Endothelial cell of umbilical vein (primary cell): ENCODE data around the gene UBAC1. TPM values are rescaled to one million over a fixed set of nuclear protein-coding genes. Genes with fewer than 3 reads are reported as not detected.

Source experiments
- Bru-seq: library from RNA; stranded (reverse); fragments of 400-500 nt; gene quantifications from one replicate; lab custom pipeline; 2021; lab: Mats Ljungman, UMichigan
- BruChase-seq, 2 experiments: library from RNA; stranded (reverse); fragments of 400-500 nt; gene quantifications; one replicate each; lab custom pipeline; 2021; lab: Mats Ljungman, UMichigan
- BruUV-seq: library from RNA; stranded (reverse); fragments of 400-500 nt; replicated peaks from 2 replicates; lab custom pipeline; 2021; lab: Mats Ljungman, UMichigan
- CTCF ChIA-PET: fragments of 300-600, 350-600 bp; sonication (Branson Sonifier 250); formaldehyde crosslinking; loops from one replicate; lab custom pipeline; 2021; ENCODE audit warnings: antibody characterized with exemption, inconsistent platforms; lab: Charles Lee
- POLR2A ChIA-PET: fragments of 300-600, 350-600 bp; sonication (Branson Sonifier 250); formaldehyde crosslinking; loops from one replicate; lab custom pipeline; 2021; ENCODE audit warnings: antibody characterized with exemption, inconsistent platforms; lab: Charles Lee
- DNase-seq: peaks from one replicate; pipeline ENCODE4 v3.0.0-alpha.2; 2011; ENCODE audit warnings: low read depth, low spot score
- FAIRE-seq: peaks from 2 replicates; lab custom pipeline; 2011; peaks lifted over from hg19 to GRCh38; lab: Jason Lieb, UNC
- H2AFZ ChIP-seq: 2 replicates; pipeline ENCODE4 v1.6.0; 2012; ENCODE audit warnings: low read depth, low read length, control low read depth, inconsistent platforms
- H3K27ac ChIP-seq: 2 replicates; pipeline ENCODE4 v1.5.1; 2011; ENCODE audit warnings: low read depth, mild to moderate bottlenecking, control low read depth, low read length, moderate library complexity; ENCODE audit not compliant: insufficient read depth
- H3K27me3 ChIP-seq, 2 experiments: 2 replicates each; pipeline versions ENCODE4 v1.6.0 to v1.6.1; 2011; ENCODE audit warnings: low read length in 2 of 2, mixed read lengths in 1 of 2; ENCODE audit not compliant: control insufficient read depth in 2 of 2, insufficient read depth in 2 of 2
- H3K36me3 ChIP-seq, 2 experiments: 2 replicates in 1 of 2; 3 replicates in 1 of 2; pipeline ENCODE4 v1.5.1; 2011; ENCODE audit warnings: low read length in 2 of 2, mild to moderate bottlenecking in 1 of 2, moderate library complexity in 1 of 2; ENCODE audit not compliant: control insufficient read depth in 2 of 2, insufficient read depth in 2 of 2; ENCODE audit errors: extremely low read depth in 1 of 2
- H3K4me1 ChIP-seq: 3 replicates; pipeline ENCODE4 v1.5.1; 2011; ENCODE audit warnings: mild to moderate bottlenecking, low read length; ENCODE audit not compliant: control insufficient read depth, insufficient read depth; ENCODE audit errors: extremely low read depth
- H3K4me2 ChIP-seq: 2 replicates; pipeline ENCODE4 v1.6.1; 2011; ENCODE audit warnings: low read length, control low read depth, mixed read lengths; ENCODE audit not compliant: insufficient read depth
- H3K4me3 ChIP-seq, 3 experiments: fragments of 200-600 bp in 1 of 3; sonication (generic), shearing (Covaris generic) in 1 of 3; replicated peaks in 1 of 3; 2 replicates each; pipeline ENCODE4 v1.5.1; 2011 to 2016; ENCODE audit warnings: control low read depth in 3 of 3, low read length in 3 of 3, mild to moderate bottlenecking in 2 of 3, inconsistent platforms in 1 of 3, low read depth in 1 of 3, moderate library complexity in 1 of 3; ENCODE audit not compliant: insufficient read depth in 1 of 3
- H3K79me2 ChIP-seq: 2 replicates; pipeline ENCODE4 v1.6.0; 2012; ENCODE audit warnings: low read length, inconsistent platforms; ENCODE audit not compliant: control insufficient read depth, insufficient read depth
- H3K9ac ChIP-seq: replicated peaks from 2 replicates; pipeline ENCODE3; 2011; ENCODE audit warnings: low read length, control low read depth; ENCODE audit not compliant: insufficient read depth; ENCODE audit errors: extremely low read depth
- H3K9me1 ChIP-seq: replicated peaks from 3 replicates; pipeline ENCODE4 v1.6.0; 2011; ENCODE audit warnings: mild to moderate bottlenecking, low read length; ENCODE audit not compliant: control insufficient read depth, insufficient read depth; ENCODE audit errors: extremely low read depth
- H3K9me3 ChIP-seq: replicated peaks from 2 replicates; pipeline ENCODE4 v1.5.1; 2012; ENCODE audit warnings: low read length, inconsistent platforms; ENCODE audit not compliant: control insufficient read depth, insufficient read depth
- H4K20me1 ChIP-seq: replicated peaks from 2 replicates; pipeline ENCODE3; 2011; ENCODE audit warnings: mild to moderate bottlenecking, low read length; ENCODE audit not compliant: control insufficient read depth, insufficient read depth; ENCODE audit errors: extremely low read depth
- EZH2 ChIP-seq: IDR thresholded peaks from 2 replicates; pipeline ENCODE4 v1.6.1; 2012; ENCODE audit warnings: borderline replicate concordance, low read depth, mild to moderate bottlenecking, moderate library complexity, low read length, inconsistent platforms; ENCODE audit not compliant: severe bottlenecking
- FOS ChIP-seq: IDR thresholded peaks from 2 replicates; pipeline ENCODE4 v1.6.1; 2011; ENCODE audit warnings: mild to moderate bottlenecking, low read length, moderate library complexity, borderline replicate concordance; ENCODE audit not compliant: insufficient read depth
- GATA2 ChIP-seq: IDR thresholded peaks from 2 replicates; pipeline ENCODE4 v1.7.0; 2011; ENCODE audit warnings: low read depth, mild to moderate bottlenecking, moderate library complexity, mixed read lengths, low read length; ENCODE audit not compliant: insufficient read length, insufficient read depth
- MYC ChIP-seq: IDR thresholded peaks from one replicate; pipeline ENCODE4 v1.6.1; 2011; ENCODE audit warnings: mild to moderate bottlenecking, low read depth, low read length
- POLR2A ChIP-seq: IDR thresholded peaks from 2 replicates; pipeline ENCODE4 v1.6.1; 2012; ENCODE audit warnings: low read depth, mild to moderate bottlenecking, control low read depth, low read length
- POLR2AphosphoS5 ChIP-seq: IDR thresholded peaks from 2 replicates; pipeline ENCODE4 v1.6.1; 2012; ENCODE audit warnings: low read depth, mild to moderate bottlenecking, control low read depth, low read length, moderate library complexity; ENCODE audit not compliant: insufficient read depth
- dilution Hi-C: fragments of 300-500 bp; cut with MboI; formaldehyde crosslinking; loops from one replicate; pipeline ENCODE4 v1.15.0; 2019; ENCODE audit warnings: low sequenced_read_pairs; ENCODE audit not compliant: extremely low pct_ligation_motif_present
- intact Hi-C: fragments of 100-400 bp; cut with micrococcal nuclease; formaldehyde crosslinking; loops from one replicate; pipeline ENCODE4 v1.10.0; 2022
- long read RNA-seq: library from polyadenylated mRNA; stranded (forward); transcript quantifications from one replicate; pipeline ENCODE4 v2.0.0, GENCODE V29; 2021
- polyA minus RNA-seq, 3 experiments: library from RNA; depleted of rRNA, polyadenylated mRNA; stranded (reverse); fragments of >200 nt; gene quantifications; 1 replicate in 1 of 3; 2 replicates in 2 of 3; pipeline ENCODE4 v1.2.3, GENCODE V29; 2011
- polyA plus RNA-seq, 4 experiments: library from polyadenylated mRNA; depleted of rRNA in 3 of 4; stranded (reverse) in 3 of 4; unstranded in 1 of 4; fragments of >200 nt; gene quantifications; 2 replicates each; pipeline versions ENCODE4 v1.2.1 to v1.2.3, GENCODE V29; 2011 to 2012; ENCODE audit warnings: missing spikeins in 1 of 4
- total RNA-seq: library from RNA; stranded (reverse); gene quantifications from 2 replicates; pipeline ENCODE4 v1.2.3, GENCODE V29; 2021
- TF ChIP-seq, protein P1 (sequence below), 2 donors: IDR thresholded peaks; 1 replicate in 1 of 2; 2 replicates in 1 of 2; pipeline ENCODE4 v1.5.1; 2011; ENCODE audit warnings: low read length in 2 of 2, mild to moderate bottlenecking in 2 of 2, moderate library complexity in 2 of 2, control low read depth in 1 of 2, inconsistent platforms in 1 of 2, low read depth in 1 of 2; ENCODE audit not compliant: insufficient read depth in 1 of 2; ENCODE audit errors: extremely low read depth in 1 of 2
- TF ChIP-seq, protein P2 (sequence below): IDR thresholded peaks from 2 replicates; pipeline ENCODE4 v1.6.1; 2011; ENCODE audit not compliant: insufficient read depth, insufficient read length

UBAC1 gene
- total RNA-seq: 36.5 and 39.5 TPM in 2 replicates
- 56.6 and 56.7 TPM in 2 replicates for polyA plus RNA-seq
- 47.6 and 49.4 TPM in 2 replicates for polyA plus RNA-seq (2011; cell fraction: cytosol; rRNA removed)
- polyA plus RNA-seq (2011; cell fraction: nucleus; rRNA removed): 73.5 and 74.6 TPM in 2 replicates
- 32.0 and 33.4 TPM in 2 replicates for polyA plus RNA-seq (2012)
- polyA minus RNA-seq: 33.8 and 40.7 TPM in 2 replicates
- polyA minus RNA-seq (2011; cell fraction: cytosol; rRNA and poly(A)+ RNA removed): 29.9 TPM
- 9.7 and 10.6 TPM in 2 replicates for polyA minus RNA-seq (2011; cell fraction: nucleus; rRNA and poly(A)+ RNA removed)
- Bru-seq, nascent RNA: percentile 50 among the genes with signal in this experiment
- percentile 62 among the genes with signal in this experiment for BruChase-seq, experiment 1, labeled RNA remaining after a 6-hour chase
- percentile 62 among the genes with signal in this experiment for BruChase-seq, experiment 2, labeled RNA remaining after a 2-hour chase
- long read RNA-seq, transcript UBAC1-201 (10 exons, 1,867 nt): major isoform, 117 of 137 reads
- long read RNA-seq, partial matches to known transcripts: 2 of 137 reads
- long read RNA-seq, other reads (novel, unspliced or antisense): 18 of 137 reads

- Histone ChIP-seq H3K27ac (no peak within 1 kb of the TSS), H3K9ac (peak within 1 kb of the TSS; percentile 55), H3K36me3 (no peaks in the 10 kb centered on the region), H3K9me3 (no peaks in the 10 kb centered on the region), H3K4me2 (peak within 1 kb of the TSS; percentile 83), H3K27me3 (no peaks in the 10 kb centered on the region), H3K4me3 (peak within 1 kb of the TSS; percentile 71 to 97 (median 78)), H2AFZ (peak within 1 kb of the TSS; percentile 80), H3K9me1 (no peaks in the 10 kb centered on the region), H3K79me2 (peaks cover 22% of the 10 kb centered on the region), H3K4me1 (peaks cover 8% of the 10 kb centered on the region), H4K20me1 (no peaks in the 10 kb centered on the region)
- dilution Hi-C loops (no loop called here), intact Hi-C loops (loop anchor here (2.0 to 10.0 kb wide), 6 partner anchors 54 to 359 kb away; partner anchors contain the start of gene CAMSAP1)
- CTCF ChIA-PET: interaction anchor here (0.9 to 2.8 kb wide), 12 partner anchors 9 to 243 kb away, joined by 3 to 20 read pairs (median 4); partner anchors contain the start of gene NACC2
- POLR2A ChIA-PET: no interaction called here
- BruUV-seq: no TSS peak
- TF ChIP-seq EZH2 (no peak), FOS (no peak), POLR2AphosphoS5 (peak; percentile 58), POLR2A (peak; percentile 32), MYC (no peak), GATA2 (no peak)
- TF ChIP-seq, protein P1, sequence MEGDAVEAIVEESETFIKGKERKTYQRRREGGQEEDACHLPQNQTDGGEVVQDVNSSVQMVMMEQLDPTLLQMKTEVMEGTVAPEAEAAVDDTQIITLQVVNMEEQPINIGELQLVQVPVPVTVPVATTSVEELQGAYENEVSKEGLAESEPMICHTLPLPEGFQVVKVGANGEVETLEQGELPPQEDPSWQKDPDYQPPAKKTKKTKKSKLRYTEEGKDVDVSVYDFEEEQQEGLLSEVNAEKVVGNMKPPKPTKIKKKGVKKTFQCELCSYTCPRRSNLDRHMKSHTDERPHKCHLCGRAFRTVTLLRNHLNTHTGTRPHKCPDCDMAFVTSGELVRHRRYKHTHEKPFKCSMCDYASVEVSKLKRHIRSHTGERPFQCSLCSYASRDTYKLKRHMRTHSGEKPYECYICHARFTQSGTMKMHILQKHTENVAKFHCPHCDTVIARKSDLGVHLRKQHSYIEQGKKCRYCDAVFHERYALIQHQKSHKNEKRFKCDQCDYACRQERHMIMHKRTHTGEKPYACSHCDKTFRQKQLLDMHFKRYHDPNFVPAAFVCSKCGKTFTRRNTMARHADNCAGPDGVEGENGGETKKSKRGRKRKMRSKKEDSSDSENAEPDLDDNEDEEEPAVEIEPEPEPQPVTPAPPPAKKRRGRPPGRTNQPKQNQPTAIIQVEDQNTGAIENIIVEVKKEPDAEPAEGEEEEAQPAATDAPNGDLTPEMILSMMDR (IDR thresholded peaks at IDR 0.05; ENCODE audit: extremely low read depth in 1 of 2, insufficient read depth in 1 of 2, low read depth in 1 of 2, low read length in 2 of 2): peak; percentile 27 to 60
- TF ChIP-seq, protein P2, sequence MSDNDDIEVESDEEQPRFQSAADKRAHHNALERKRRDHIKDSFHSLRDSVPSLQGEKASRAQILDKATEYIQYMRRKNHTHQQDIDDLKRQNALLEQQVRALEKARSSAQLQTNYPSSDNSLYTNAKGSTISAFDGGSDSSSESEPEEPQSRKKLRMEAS: peak; percentile 52
- FAIRE-seq: peak; percentile 93
- DNase-seq: peak; percentile 95
Observed at GRCh38 chr9:135961277-135961715, at the start of gene UBAC1. TSS of gene UBAC1 (minus strand) at chr9:135961373. CDS start at chr9:135961162, 211 bp downstream.
